ENCODE results near the gene PLEKHM3. TPM values are rescaled to one million over a fixed set of nuclear protein-coding genes. Genes with fewer than 3 reads are reported as not detected.

The PLEKHM3 gene
- total RNA-seq, 1 experiment from 2014 or later: 2.5 TPM

DNA sequence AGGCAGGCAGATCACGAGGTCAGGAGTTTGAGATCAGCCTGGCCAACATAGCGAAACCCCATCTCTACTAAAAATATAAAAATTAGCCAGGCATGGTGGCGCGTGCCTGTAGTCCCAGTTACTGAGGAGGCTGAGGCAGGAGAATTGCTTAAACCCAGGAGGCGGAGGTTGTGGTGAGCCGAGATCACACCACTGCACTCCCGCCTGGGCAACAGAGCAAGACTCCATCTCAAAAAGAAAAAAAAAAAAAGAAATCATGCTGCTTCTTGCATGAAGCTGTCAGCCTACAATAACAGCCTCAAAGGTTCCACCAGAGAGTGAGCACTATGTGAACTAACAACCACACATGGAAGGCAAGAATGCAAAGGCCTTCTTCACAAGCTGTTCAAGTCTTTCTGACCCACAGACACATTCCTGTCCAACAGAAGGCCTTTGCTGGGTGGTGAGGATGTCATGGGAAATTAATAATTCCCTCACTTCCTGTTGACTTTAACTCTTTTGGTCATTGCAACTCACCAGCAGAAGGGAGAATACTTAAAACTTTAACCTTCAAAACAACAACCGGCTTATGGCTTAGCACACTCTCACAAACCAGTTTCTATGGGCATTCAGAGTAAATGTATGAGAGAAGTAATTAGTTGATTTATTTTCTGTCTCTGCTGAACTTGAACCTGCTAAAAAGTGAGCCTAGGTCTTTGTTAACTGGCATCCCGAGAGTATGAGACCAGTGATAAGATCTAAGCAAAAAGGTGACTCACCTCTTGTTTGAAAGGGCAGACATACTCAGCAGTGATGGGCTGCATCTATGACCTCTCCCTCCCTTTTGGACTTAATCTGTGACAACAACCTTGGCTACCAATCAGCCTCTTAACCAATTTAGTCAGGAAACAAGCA is 11.8 kb downstream of the PLEKHM3 start:
- Histone ChIP-seq H3K4me3 (ENCODE audit: low read depth in 2 of 2, low read length in 2 of 2) (no peak overlapping the region), H3K4me1 (ENCODE audit: control insufficient read depth, insufficient read depth, low read length) (peaks cover 5% of the 10 kb centered on the region; the same call in 1 of the 2 replicates), H3K36me3 (ENCODE audit: control insufficient read depth, insufficient read depth, low read length) (no peaks in the 10 kb centered on the region), H3K27me3 (ENCODE audit: control insufficient read depth, insufficient read depth, low read length) (no peaks in the 10 kb centered on the region), H3K9me3 (ENCODE audit: control insufficient read depth, insufficient read depth, low read depth, low read length) (no peaks in the 10 kb centered on the region), H3K27ac (ENCODE audit: low read length) (no peak overlapping the region)
- no peak for DNase-seq (ENCODE audit: low read depth, low spot score)
- ATAC-seq: peak; percentile 80
- no TSS peak for BruUV-seq (replicated peaks)
- ChIA-PET POLR2A (no interaction called here), CTCF (no interaction called here)
- in situ Hi-C loops (cut with HindIII; ENCODE audit: low pct_unique_long_range_greater_than_20kb, low sequenced_read_pairs): no loop called here
- TF ChIP-seq SIN3A (IDR thresholded peaks at IDR 0.05; ENCODE audit: borderline replicate concordance, insufficient read depth, low read depth, low read length) (no peak), TCF7L2 (IDR thresholded peaks at IDR 0.05; ENCODE audit: low read depth, low read length) (no peak), POLR2AphosphoS5 (IDR thresholded peaks at IDR 0.05; ENCODE audit: low read depth, low read length) (no peak)
- TF ChIP-seq, protein P1, sequence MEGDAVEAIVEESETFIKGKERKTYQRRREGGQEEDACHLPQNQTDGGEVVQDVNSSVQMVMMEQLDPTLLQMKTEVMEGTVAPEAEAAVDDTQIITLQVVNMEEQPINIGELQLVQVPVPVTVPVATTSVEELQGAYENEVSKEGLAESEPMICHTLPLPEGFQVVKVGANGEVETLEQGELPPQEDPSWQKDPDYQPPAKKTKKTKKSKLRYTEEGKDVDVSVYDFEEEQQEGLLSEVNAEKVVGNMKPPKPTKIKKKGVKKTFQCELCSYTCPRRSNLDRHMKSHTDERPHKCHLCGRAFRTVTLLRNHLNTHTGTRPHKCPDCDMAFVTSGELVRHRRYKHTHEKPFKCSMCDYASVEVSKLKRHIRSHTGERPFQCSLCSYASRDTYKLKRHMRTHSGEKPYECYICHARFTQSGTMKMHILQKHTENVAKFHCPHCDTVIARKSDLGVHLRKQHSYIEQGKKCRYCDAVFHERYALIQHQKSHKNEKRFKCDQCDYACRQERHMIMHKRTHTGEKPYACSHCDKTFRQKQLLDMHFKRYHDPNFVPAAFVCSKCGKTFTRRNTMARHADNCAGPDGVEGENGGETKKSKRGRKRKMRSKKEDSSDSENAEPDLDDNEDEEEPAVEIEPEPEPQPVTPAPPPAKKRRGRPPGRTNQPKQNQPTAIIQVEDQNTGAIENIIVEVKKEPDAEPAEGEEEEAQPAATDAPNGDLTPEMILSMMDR (IDR thresholded peaks at IDR 0.05): no peak
- TF ChIP-seq, protein P2, sequence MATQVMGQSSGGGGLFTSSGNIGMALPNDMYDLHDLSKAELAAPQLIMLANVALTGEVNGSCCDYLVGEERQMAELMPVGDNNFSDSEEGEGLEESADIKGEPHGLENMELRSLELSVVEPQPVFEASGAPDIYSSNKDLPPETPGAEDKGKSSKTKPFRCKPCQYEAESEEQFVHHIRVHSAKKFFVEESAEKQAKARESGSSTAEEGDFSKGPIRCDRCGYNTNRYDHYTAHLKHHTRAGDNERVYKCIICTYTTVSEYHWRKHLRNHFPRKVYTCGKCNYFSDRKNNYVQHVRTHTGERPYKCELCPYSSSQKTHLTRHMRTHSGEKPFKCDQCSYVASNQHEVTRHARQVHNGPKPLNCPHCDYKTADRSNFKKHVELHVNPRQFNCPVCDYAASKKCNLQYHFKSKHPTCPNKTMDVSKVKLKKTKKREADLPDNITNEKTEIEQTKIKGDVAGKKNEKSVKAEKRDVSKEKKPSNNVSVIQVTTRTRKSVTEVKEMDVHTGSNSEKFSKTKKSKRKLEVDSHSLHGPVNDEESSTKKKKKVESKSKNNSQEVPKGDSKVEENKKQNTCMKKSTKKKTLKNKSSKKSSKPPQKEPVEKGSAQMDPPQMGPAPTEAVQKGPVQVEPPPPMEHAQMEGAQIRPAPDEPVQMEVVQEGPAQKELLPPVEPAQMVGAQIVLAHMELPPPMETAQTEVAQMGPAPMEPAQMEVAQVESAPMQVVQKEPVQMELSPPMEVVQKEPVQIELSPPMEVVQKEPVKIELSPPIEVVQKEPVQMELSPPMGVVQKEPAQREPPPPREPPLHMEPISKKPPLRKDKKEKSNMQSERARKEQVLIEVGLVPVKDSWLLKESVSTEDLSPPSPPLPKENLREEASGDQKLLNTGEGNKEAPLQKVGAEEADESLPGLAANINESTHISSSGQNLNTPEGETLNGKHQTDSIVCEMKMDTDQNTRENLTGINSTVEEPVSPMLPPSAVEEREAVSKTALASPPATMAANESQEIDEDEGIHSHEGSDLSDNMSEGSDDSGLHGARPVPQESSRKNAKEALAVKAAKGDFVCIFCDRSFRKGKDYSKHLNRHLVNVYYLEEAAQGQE (IDR thresholded peaks at IDR 0.05; ENCODE audit: insufficient read depth in 1 of 2, low read depth in 2 of 2, low read length in 1 of 2): no peak
- intact Hi-C loops (cut with micrococcal nuclease; ENCODE audit: unreplicated experiment): no loop called here

DNA sequence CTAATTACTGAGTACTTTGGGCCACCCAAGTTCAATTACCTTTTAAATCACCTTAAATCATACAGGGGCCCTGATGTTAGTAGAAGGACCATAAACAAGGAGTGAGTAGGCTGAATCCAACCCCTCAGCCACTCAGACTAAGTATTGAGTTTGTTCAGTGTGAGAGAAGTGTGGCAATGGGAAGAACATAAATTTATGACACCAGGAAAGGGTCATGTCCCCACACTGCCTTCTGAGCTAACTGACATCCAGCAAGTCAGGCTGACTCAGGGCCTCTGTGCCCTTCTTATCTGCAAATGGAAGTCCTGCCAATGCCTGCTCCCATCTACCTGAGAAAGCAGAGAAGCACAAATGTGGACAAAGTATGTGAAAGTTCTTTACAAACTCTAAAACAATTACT is 12.9 kb downstream of the PLEKHM3 start:
- in situ Hi-C loops (cut with HindIII; ENCODE audit: low pct_unique_long_range_greater_than_20kb, low sequenced_read_pairs): no loop called here
- no peaks in the 10 kb centered on the region for H3K27me3 ChIP-seq (ENCODE audit: control insufficient read depth, insufficient read depth, low read length)
- BruUV-seq (replicated peaks): no TSS peak
- CTCF ChIA-PET: no interaction called here
- no peak overlapping the region for H3K27ac ChIP-seq (ENCODE audit: low read length)
- POLR2A ChIA-PET: no interaction called here
- H3K36me3 ChIP-seq (ENCODE audit: control insufficient read depth, insufficient read depth, low read length): no peaks in the 10 kb centered on the region
- intact Hi-C loops (cut with micrococcal nuclease; ENCODE audit: unreplicated experiment): no loop called here
- no peak overlapping the region for H3K4me3 ChIP-seq (ENCODE audit: low read depth in 2 of 2, low read length in 2 of 2)
- no peaks in the 10 kb centered on the region for H3K9me3 ChIP-seq (ENCODE audit: control insufficient read depth, insufficient read depth, low read depth, low read length)
- ATAC-seq (no peak), DNase-seq (ENCODE audit: low read depth, low spot score) (no peak)
- TF ChIP-seq, protein P2 (IDR thresholded peaks at IDR 0.05; ENCODE audit: insufficient read depth in 1 of 2, low read depth in 2 of 2, low read length in 1 of 2): no peak
- TF ChIP-seq POLR2AphosphoS5 (IDR thresholded peaks at IDR 0.05; ENCODE audit: low read depth, low read length) (no peak), SIN3A (IDR thresholded peaks at IDR 0.05; ENCODE audit: borderline replicate concordance, insufficient read depth, low read depth, low read length) (no peak), TCF7L2 (IDR thresholded peaks at IDR 0.05; ENCODE audit: low read depth, low read length) (no peak)
- TF ChIP-seq, protein P1 (IDR thresholded peaks at IDR 0.05): no peak
- H3K4me1 ChIP-seq (ENCODE audit: control insufficient read depth, insufficient read depth, low read length): peaks cover 5% of the 10 kb centered on the region; the same call in 1 of the 2 replicates

Measured in Panc1 (cell line).